Esophagus (tissue), 2 donors: Measurements from ENCODE around the gene ACSM6. TPM values are rescaled to one million over a fixed set of nuclear protein-coding genes. Genes with fewer than 3 reads are reported as not detected.
A peak's percentile ranks its signal among the peaks of the same experiment; 100 is the strongest.

ENCODE experiments used
- H3K27ac ChIP-seq, 2 donors: one replicate each; pipeline ENCODE4 v1.5.1; 2013; ENCODE audit warnings: low read depth in 2 of 2, mild to moderate bottlenecking in 2 of 2, inconsistent platforms in 1 of 2, low read length in 1 of 2, moderate library complexity in 1 of 2
- H3K27me3 ChIP-seq, 2 donors: one replicate each; pipeline ENCODE4 v1.6.1; 2013; ENCODE audit warnings: low read length in 2 of 2, control low read depth in 1 of 2, mild to moderate bottlenecking in 1 of 2; ENCODE audit not compliant: insufficient read depth in 2 of 2, control insufficient read depth in 1 of 2
- H3K36me3 ChIP-seq, 2 donors: one replicate each; pipeline ENCODE4 v1.6.1; 2013; ENCODE audit warnings: low read length in 1 of 2; ENCODE audit not compliant: control insufficient read depth in 2 of 2, insufficient read depth in 2 of 2
- H3K4me1 ChIP-seq, 2 donors: one replicate each; pipeline ENCODE4 v1.6.1; 2013; ENCODE audit warnings: low read length in 1 of 2; ENCODE audit not compliant: control insufficient read depth in 2 of 2, insufficient read depth in 2 of 2
- H3K4me3 ChIP-seq, 2 donors: one replicate each; pipeline ENCODE4 v1.5.1; 2013; ENCODE audit warnings: low read length in 2 of 2, mild to moderate bottlenecking in 2 of 2, low read depth in 1 of 2, moderate library complexity in 1 of 2
- H3K9me3 ChIP-seq, 2 donors: one replicate each; pipeline ENCODE4 v1.6.1; 2013; ENCODE audit warnings: mild to moderate bottlenecking in 2 of 2, low read depth in 1 of 2, low read length in 1 of 2, moderate library complexity in 1 of 2; ENCODE audit not compliant: control insufficient read depth in 2 of 2, insufficient read depth in 1 of 2
- WGBS, 2 donors: extraction: QIAGEN DNeasy Blood & Tissue Kit; methylation state at CpG; one replicate each; pipeline ENCODE4 v1.1.7; 2013; 5-methylcytosine and 5-hydroxymethylcytosine counted together
- polyA plus RNA-seq, 2 donors: library from polyadenylated mRNA; stranded (reverse); fragments of 200-250 nt; gene quantifications; one replicate each; pipeline ENCODE4 v1.2.3, GENCODE V29; 2013
- donor health status: healthy with polysubstance abuse.
- donor health status: Bipolar disorder and iron deficiency.

The ACSM6 gene
- polyA plus RNA-seq, 2 donors: not detected

GRCh38 chr10:95250856-95251255, 56.8 kb downstream of the ACSM6 start:
- no peak overlapping the region for H3K4me3 ChIP-seq
- WGBS, 2 donors: 79 to 85% methylated on average over 4 of the region's 4 CpGs
- H3K27me3 ChIP-seq: no peaks in the 10 kb centered on the region
- H3K9me3 ChIP-seq: no peaks in the 10 kb centered on the region
- H3K4me1 ChIP-seq: peaks cover 0 to 11% of the 10 kb centered on the region in 2 donors
- H3K36me3 ChIP-seq: peaks cover 0 to 14% of the 10 kb centered on the region in 2 donors
- no peak overlapping the region for H3K27ac ChIP-seq

- WGBS, 2 donors: 83% methylated on average over 2 of the region's 2 CpGs
- Histone ChIP-seq H3K4me3 (no peak overlapping the region), H3K9me3 (no peaks in the 10 kb centered on the region), H3K27me3 (no peaks in the 10 kb centered on the region), H3K27ac (no peak overlapping the region), H3K4me1 (peaks cover 0 to 7% of the 10 kb centered on the region in 2 donors), H3K36me3 (peaks cover 0 to 11% of the 10 kb centered on the region in 2 donors)
Measured at GRCh38 chr10:95253007-95253406, 59.0 kb downstream of the ACSM6 start.

GRCh38 chr10:95253686-95254085, 59.6 kb downstream of the ACSM6 start:
- no peaks in the 10 kb centered on the region for H3K9me3 ChIP-seq
- H3K4me1 ChIP-seq: peaks cover 0 to 5% of the 10 kb centered on the region in 2 donors
- no peak overlapping the region for H3K27ac ChIP-seq
- WGBS, 2 donors: 83 to 87% methylated on average over 2 of the region's 2 CpGs
- H3K27me3 ChIP-seq: no peaks in the 10 kb centered on the region
- no peak overlapping the region for H3K4me3 ChIP-seq
- H3K36me3 ChIP-seq: peaks cover 0 to 9% of the 10 kb centered on the region in 2 donors

- Histone ChIP-seq H3K4me3 (no peak overlapping the region), H3K9me3 (no peaks in the 10 kb centered on the region), H3K36me3 (peaks cover 0 to 5% of the 10 kb centered on the region in 2 donors), H3K4me1 (no peaks in the 10 kb centered on the region), H3K27ac (no peak overlapping the region), H3K27me3 (no peaks in the 10 kb centered on the region)
- WGBS, 2 donors: 81 to 86% methylated on average over 3 of the region's 3 CpGs
Measured at GRCh38 chr10:95254629-95255028, 60.6 kb downstream of the ACSM6 start.

DNA sequence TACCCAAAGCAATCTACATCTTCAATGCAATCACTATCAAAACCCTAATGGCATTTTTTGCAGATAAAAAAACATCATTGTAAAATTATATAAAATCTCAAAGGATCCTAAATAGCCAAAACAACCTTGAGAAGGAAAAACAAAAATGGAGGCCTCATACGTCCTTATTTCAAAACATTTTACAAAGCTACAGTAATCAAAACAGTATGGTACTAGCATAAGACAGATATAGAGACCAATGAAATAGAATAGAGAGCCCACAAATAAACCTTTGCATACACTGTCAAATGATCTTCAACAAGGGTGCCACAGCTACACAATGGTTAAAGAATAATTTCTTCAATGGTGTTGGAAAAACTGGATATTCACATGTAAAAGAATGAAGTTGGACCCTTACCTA, 62.2 kb downstream of the ACSM6 start:
- H3K9me3 ChIP-seq: no peaks in the 10 kb centered on the region
- H3K27ac ChIP-seq: no peak overlapping the region
- peaks cover 2 to 5% of the 10 kb centered on the region in 2 donors for H3K4me1 ChIP-seq
- no peak overlapping the region for H3K4me3 ChIP-seq
- 95 to 96% methylated on average over 1 of the region's 1 CpG for WGBS, 2 donors
- no peaks in the 10 kb centered on the region for H3K27me3 ChIP-seq
- peaks cover 0 to 8% of the 10 kb centered on the region in 2 donors for H3K36me3 ChIP-seq

GRCh38 chr10:95257849-95258248, 63.8 kb downstream of the ACSM6 start:
- Histone ChIP-seq H3K4me1 (peaks cover 2 to 5% of the 10 kb centered on the region in 2 donors), H3K27me3 (no peaks in the 10 kb centered on the region)
- WGBS, 2 donors: 89 to 98% methylated on average over 7 of the region's 7 CpGs

DNA sequence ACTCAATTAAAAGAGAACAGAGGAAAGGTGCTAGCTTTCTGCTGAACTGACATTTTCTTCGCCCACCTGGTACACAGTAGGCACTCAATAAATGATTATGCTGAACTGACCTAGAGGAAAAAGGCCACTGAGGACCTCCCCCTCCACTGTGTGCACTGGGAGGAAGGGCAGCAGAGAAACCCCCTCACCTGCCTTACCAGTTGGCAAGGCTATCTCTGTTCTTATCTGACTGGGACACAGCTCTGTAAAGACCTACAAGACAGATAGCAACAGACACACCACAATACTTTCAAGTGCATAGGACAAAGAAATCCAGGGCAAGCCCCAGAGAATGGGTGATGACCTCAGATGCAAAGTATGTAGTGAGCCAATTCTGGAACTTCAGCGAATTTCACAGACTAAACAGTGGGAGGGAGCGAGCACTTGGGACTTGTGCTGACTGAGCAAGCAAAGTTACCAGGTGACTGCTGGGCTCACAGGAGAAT, 66.4 kb downstream of the ACSM6 start:
- Histone ChIP-seq H3K4me1 (peaks cover 2 to 12% of the 10 kb centered on the region in 2 donors), H3K27ac (peak overlapping the region; percentile 22 to 62), H3K9me3 (no peaks in the 10 kb centered on the region), H3K27me3 (no peaks in the 10 kb centered on the region), H3K36me3 (peaks cover 0 to 11% of the 10 kb centered on the region in 2 donors), H3K4me3 (no peak overlapping the region)
- WGBS, 2 donors: 52 to 56% methylated on average over 3 of the region's 3 CpGs

More at GRCh38 chr10:95257849-95258248, 63.8 kb downstream of the ACSM6 start:
- Histone ChIP-seq H3K36me3 (peaks cover 0 to 7% of the 10 kb centered on the region in 2 donors), H3K9me3 (no peaks in the 10 kb centered on the region), H3K27ac (no peak overlapping the region), H3K4me3 (no peak overlapping the region)

DNA sequence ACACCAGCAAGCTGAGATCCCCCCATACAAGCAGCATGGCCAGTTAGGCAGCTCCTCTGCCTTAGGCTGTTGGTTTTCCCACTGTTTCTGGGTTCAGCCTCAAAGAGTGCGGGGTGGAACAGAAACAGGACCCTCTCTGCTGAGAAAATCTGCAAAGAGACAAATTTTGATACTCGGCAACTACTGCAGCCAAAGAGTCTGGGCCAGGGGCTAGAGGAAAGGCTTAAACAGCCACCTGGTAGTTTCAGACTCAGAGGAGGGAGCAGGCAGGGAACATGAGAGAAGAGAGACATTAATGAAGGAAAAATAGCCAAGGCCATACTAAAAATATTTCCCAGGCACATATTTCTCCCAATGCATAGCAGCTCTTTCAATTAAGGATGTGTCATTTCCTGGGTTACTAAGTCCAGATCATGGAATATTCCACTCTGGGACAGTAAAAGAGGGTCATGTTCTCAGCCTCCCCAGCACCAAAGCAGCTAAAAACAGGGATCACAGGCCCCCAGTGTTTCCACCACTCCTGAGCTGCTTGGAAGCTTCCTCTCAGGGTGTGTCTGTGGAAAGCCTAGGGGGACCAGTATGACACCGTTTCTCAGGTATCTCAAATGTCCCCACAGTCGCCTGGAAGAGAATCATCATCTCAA, 67.0 kb downstream of the ACSM6 start:
- peaks cover 0 to 11% of the 10 kb centered on the region in 2 donors for H3K36me3 ChIP-seq

GRCh38 chr10:95261926-95262325, 67.9 kb downstream of the ACSM6 start:
- no peak overlapping the region for H3K4me3 ChIP-seq
- peaks cover 2 to 12% of the 10 kb centered on the region in 2 donors for H3K4me1 ChIP-seq
- peaks cover 0 to 11% of the 10 kb centered on the region in 2 donors for H3K36me3 ChIP-seq
- no peaks in the 10 kb centered on the region for H3K9me3 ChIP-seq
- 95 to 100% methylated on average over 3 of the region's 3 CpGs for WGBS, 2 donors
- H3K27ac ChIP-seq: no peak overlapping the region
- H3K27me3 ChIP-seq: no peaks in the 10 kb centered on the region

More for the DNA sequence above, 67.0 kb downstream of the ACSM6 start:
- H3K9me3 ChIP-seq: no peaks in the 10 kb centered on the region
- H3K4me1 ChIP-seq: peaks cover 2 to 12% of the 10 kb centered on the region in 2 donors
- peak overlapping the region; percentile 22 to 62 for H3K27ac ChIP-seq
- H3K4me3 ChIP-seq: no peak overlapping the region
- WGBS, 2 donors: 63 to 74% methylated on average over 4 of the region's 4 CpGs
- H3K27me3 ChIP-seq: no peaks in the 10 kb centered on the region
